ENCODE results near the gene CTNNA2. TPM values are rescaled to one million over a fixed set of nuclear protein-coding genes. Genes with fewer than 3 reads are reported as not detected.

The CTNNA2 gene
- total RNA-seq, 1 experiment from 2014 or later, result 0.54 TPM

DNA sequence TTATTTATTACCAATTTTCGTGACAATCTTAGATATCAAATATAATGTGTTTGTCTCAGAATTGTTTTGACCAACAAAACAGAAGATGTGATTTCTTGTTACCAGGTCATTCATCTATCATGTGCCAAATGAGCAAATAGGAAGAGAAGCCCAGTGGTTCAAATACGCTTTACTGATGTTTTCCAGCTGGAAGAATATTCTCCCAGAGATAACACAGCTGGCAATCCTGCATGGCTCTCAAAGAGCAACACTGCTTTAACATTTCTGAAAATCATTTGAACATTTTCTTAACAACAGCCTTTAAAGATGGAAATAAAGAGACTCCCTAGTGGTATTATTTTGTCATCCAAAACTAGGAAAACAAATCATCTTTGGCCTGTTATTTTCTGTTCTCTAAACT, 359.8 kb downstream of the CTNNA2 start:
- Histone ChIP-seq H3K4me1 (ENCODE audit: control insufficient read depth, insufficient read depth, low read length) (no peaks in the 10 kb centered on the region), H3K9me3 (ENCODE audit: control insufficient read depth, insufficient read depth, low read depth, low read length) (no peaks in the 10 kb centered on the region), H3K4me3 (ENCODE audit: low read depth in 2 of 2, low read length in 2 of 2) (no peak overlapping the region), H3K27me3 (ENCODE audit: control insufficient read depth, insufficient read depth, low read length) (no peaks in the 10 kb centered on the region; the same call in 1 of the 2 replicates), H3K27ac (ENCODE audit: low read length) (no peak overlapping the region), H3K36me3 (ENCODE audit: control insufficient read depth, insufficient read depth, low read length) (no peaks in the 10 kb centered on the region)
- TF ChIP-seq SIN3A (IDR thresholded peaks at IDR 0.05; ENCODE audit: borderline replicate concordance, insufficient read depth, low read depth, low read length) (no peak), POLR2AphosphoS5 (IDR thresholded peaks at IDR 0.05; ENCODE audit: low read depth, low read length) (no peak), TCF7L2 (IDR thresholded peaks at IDR 0.05; ENCODE audit: low read depth, low read length) (no peak)
- TF ChIP-seq, protein P1, sequence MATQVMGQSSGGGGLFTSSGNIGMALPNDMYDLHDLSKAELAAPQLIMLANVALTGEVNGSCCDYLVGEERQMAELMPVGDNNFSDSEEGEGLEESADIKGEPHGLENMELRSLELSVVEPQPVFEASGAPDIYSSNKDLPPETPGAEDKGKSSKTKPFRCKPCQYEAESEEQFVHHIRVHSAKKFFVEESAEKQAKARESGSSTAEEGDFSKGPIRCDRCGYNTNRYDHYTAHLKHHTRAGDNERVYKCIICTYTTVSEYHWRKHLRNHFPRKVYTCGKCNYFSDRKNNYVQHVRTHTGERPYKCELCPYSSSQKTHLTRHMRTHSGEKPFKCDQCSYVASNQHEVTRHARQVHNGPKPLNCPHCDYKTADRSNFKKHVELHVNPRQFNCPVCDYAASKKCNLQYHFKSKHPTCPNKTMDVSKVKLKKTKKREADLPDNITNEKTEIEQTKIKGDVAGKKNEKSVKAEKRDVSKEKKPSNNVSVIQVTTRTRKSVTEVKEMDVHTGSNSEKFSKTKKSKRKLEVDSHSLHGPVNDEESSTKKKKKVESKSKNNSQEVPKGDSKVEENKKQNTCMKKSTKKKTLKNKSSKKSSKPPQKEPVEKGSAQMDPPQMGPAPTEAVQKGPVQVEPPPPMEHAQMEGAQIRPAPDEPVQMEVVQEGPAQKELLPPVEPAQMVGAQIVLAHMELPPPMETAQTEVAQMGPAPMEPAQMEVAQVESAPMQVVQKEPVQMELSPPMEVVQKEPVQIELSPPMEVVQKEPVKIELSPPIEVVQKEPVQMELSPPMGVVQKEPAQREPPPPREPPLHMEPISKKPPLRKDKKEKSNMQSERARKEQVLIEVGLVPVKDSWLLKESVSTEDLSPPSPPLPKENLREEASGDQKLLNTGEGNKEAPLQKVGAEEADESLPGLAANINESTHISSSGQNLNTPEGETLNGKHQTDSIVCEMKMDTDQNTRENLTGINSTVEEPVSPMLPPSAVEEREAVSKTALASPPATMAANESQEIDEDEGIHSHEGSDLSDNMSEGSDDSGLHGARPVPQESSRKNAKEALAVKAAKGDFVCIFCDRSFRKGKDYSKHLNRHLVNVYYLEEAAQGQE (IDR thresholded peaks at IDR 0.05; ENCODE audit: insufficient read depth in 1 of 2, low read depth in 2 of 2, low read length in 1 of 2), result no peak
- TF ChIP-seq, protein P2, sequence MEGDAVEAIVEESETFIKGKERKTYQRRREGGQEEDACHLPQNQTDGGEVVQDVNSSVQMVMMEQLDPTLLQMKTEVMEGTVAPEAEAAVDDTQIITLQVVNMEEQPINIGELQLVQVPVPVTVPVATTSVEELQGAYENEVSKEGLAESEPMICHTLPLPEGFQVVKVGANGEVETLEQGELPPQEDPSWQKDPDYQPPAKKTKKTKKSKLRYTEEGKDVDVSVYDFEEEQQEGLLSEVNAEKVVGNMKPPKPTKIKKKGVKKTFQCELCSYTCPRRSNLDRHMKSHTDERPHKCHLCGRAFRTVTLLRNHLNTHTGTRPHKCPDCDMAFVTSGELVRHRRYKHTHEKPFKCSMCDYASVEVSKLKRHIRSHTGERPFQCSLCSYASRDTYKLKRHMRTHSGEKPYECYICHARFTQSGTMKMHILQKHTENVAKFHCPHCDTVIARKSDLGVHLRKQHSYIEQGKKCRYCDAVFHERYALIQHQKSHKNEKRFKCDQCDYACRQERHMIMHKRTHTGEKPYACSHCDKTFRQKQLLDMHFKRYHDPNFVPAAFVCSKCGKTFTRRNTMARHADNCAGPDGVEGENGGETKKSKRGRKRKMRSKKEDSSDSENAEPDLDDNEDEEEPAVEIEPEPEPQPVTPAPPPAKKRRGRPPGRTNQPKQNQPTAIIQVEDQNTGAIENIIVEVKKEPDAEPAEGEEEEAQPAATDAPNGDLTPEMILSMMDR (IDR thresholded peaks at IDR 0.05), result no peak
- intact Hi-C loops (cut with micrococcal nuclease; ENCODE audit: unreplicated experiment) (no loop called here), in situ Hi-C loops (cut with HindIII; ENCODE audit: low pct_unique_long_range_greater_than_20kb, low sequenced_read_pairs) (no loop called here)
- CTCF ChIA-PET, result no interaction called here
- BruUV-seq (replicated peaks), result no TSS peak
- POLR2A ChIA-PET, result no interaction called here
- DNase-seq (ENCODE audit: low read depth, low spot score), result no peak
- ATAC-seq, result no peak

DNA sequence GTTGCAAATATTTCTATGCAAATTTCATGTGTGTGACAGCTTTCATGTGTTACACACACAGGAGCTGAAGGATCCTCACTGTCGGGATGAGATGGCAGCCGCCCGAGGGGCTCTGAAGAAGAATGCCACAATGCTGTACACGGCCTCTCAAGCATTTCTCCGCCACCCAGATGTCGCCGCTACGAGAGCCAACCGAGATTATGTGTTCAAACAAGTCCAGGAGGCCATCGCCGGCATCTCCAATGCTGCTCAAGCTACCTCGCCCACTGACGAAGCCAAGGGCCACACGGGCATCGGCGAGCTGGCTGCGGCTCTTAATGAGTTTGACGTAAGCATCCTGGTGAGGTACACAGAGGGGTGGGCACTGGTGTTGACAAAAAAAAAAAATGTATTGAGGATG, 361.2 kb downstream of the CTNNA2 start:
- no peak overlapping the region for H3K27ac ChIP-seq (ENCODE audit: low read length)
- H3K27me3 ChIP-seq (ENCODE audit: control insufficient read depth, insufficient read depth, low read length), result no peaks in the 10 kb centered on the region; the same call in 1 of the 2 replicates
- no peaks in the 10 kb centered on the region for H3K36me3 ChIP-seq (ENCODE audit: control insufficient read depth, insufficient read depth, low read length)
- in situ Hi-C loops (cut with HindIII; ENCODE audit: low pct_unique_long_range_greater_than_20kb, low sequenced_read_pairs), result no loop called here
- no TSS peak for BruUV-seq (replicated peaks)
- ATAC-seq (no peak), DNase-seq (ENCODE audit: low read depth, low spot score) (no peak)
- no peak overlapping the region for H3K4me3 ChIP-seq (ENCODE audit: low read depth in 2 of 2, low read length in 2 of 2)
- intact Hi-C loops (cut with micrococcal nuclease; ENCODE audit: unreplicated experiment), result no loop called here
- CTCF ChIA-PET, result no interaction called here
- POLR2A ChIA-PET, result no interaction called here
- H3K4me1 ChIP-seq (ENCODE audit: control insufficient read depth, insufficient read depth, low read length), result no peaks in the 10 kb centered on the region
- H3K9me3 ChIP-seq (ENCODE audit: control insufficient read depth, insufficient read depth, low read depth, low read length), result no peaks in the 10 kb centered on the region
- no peak for TF ChIP-seq POLR2AphosphoS5 (IDR thresholded peaks at IDR 0.05; ENCODE audit: low read depth, low read length)
- TF ChIP-seq TCF7L2 (IDR thresholded peaks at IDR 0.05; ENCODE audit: low read depth, low read length), result no peak
- TF ChIP-seq, protein P1 (IDR thresholded peaks at IDR 0.05; ENCODE audit: insufficient read depth in 1 of 2, low read depth in 2 of 2, low read length in 1 of 2), result no peak
- TF ChIP-seq, protein P2 (IDR thresholded peaks at IDR 0.05), result no peak
- no peak for TF ChIP-seq SIN3A (IDR thresholded peaks at IDR 0.05; ENCODE audit: borderline replicate concordance, insufficient read depth, low read depth, low read length)

Measured in Panc1 (cell line).